Calu3 (cell line): ENCODE results near the gene NETO1. TPM values are rescaled to one million over a fixed set of nuclear protein-coding genes. Genes with fewer than 3 reads are reported as not detected.

Source experiments
- BruUV-seq: library from RNA; stranded (reverse); fragments of 400-500 nt; replicated peaks from 2 replicates; lab custom pipeline; 2021; lab: Mats Ljungman, UMichigan
- CTCF ChIA-PET: fragments of 300-600 bp; sonication (Branson Sonifier 250); formaldehyde crosslinking; loops from one replicate; lab custom pipeline; 2022; ENCODE audit warnings: antibody characterized with exemption; lab: Charles Lee
- DNase-seq: peaks from one replicate; pipeline ENCODE4 v3.0.0; 2022
- H3K27ac Mint-ChIP-seq: one replicate; pipeline ENCODE4 v1.8.0; 2022; ENCODE audit warnings: mixed read lengths; ENCODE audit not compliant: unreplicated experiment
- H3K27me3 Mint-ChIP-seq: one replicate; pipeline ENCODE4 v1.8.0; 2022; ENCODE audit warnings: mixed read lengths; ENCODE audit not compliant: unreplicated experiment
- H3K36me3 Mint-ChIP-seq: one replicate; pipeline ENCODE4 v1.8.0; 2022; ENCODE audit warnings: mild to moderate bottlenecking, moderate library complexity, mixed read lengths; ENCODE audit not compliant: insufficient read depth, unreplicated experiment
- H3K4me1 Mint-ChIP-seq: one replicate; pipeline ENCODE4 v1.8.0; 2022; ENCODE audit warnings: mild to moderate bottlenecking, low read depth, mixed read lengths; ENCODE audit not compliant: unreplicated experiment
- H3K4me3 Mint-ChIP-seq: one replicate; pipeline ENCODE4 v1.8.0; 2022; ENCODE audit warnings: mild to moderate bottlenecking, low read depth, moderate library complexity, mixed read lengths; ENCODE audit not compliant: unreplicated experiment
- H3K9me3 Mint-ChIP-seq: one replicate; pipeline ENCODE4 v1.8.0; 2022; ENCODE audit warnings: low read depth, mixed read lengths; ENCODE audit not compliant: unreplicated experiment
- intact Hi-C: fragments of 100-400 bp; cut with micrococcal nuclease; formaldehyde crosslinking; loops from one replicate; pipeline ENCODE4 v1.10.0; 2022; ENCODE audit not compliant: unreplicated experiment
- total RNA-seq: library from RNA; stranded (reverse); gene quantifications from 2 replicates; pipeline ENCODE4 v1.2.3, GENCODE V29; 2022
- TF ChIP-seq, protein P1 (sequence below): fragments of 200-600 bp; IDR thresholded peaks from one replicate; pipeline ENCODE4 v1.8.0; 2022; ENCODE audit warnings: antibody characterized with exemption; ENCODE audit not compliant: unreplicated experiment

NETO1 gene
- total RNA-seq, 1 experiment from 2014 or later = not detected

DNA sequence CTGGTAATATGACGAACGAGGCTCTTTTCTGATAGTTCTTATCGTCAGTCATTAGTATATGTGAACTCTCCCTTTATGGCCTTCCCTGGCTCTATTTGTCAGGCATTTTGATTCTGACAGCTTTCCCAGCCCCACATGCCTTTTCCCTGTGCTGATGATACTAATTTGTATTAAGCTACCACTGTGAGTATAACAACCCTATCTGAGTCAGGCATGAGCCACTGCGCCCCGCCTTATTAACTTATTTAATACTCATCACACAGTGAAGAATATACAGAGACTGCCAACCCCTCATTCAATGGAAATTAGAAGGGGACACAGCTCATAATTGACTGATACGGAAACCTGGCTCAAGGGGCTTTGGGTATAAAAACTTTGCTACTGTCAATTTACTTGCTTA lies 140.0 kb downstream of the NETO1 start:
- H3K4me1 Mint-ChIP-seq = peaks cover 14% of the 10 kb centered on the region
- no TSS peak for BruUV-seq
- intact Hi-C loops = no loop called here
- CTCF ChIA-PET = no interaction called here
- TF ChIP-seq, protein P1, sequence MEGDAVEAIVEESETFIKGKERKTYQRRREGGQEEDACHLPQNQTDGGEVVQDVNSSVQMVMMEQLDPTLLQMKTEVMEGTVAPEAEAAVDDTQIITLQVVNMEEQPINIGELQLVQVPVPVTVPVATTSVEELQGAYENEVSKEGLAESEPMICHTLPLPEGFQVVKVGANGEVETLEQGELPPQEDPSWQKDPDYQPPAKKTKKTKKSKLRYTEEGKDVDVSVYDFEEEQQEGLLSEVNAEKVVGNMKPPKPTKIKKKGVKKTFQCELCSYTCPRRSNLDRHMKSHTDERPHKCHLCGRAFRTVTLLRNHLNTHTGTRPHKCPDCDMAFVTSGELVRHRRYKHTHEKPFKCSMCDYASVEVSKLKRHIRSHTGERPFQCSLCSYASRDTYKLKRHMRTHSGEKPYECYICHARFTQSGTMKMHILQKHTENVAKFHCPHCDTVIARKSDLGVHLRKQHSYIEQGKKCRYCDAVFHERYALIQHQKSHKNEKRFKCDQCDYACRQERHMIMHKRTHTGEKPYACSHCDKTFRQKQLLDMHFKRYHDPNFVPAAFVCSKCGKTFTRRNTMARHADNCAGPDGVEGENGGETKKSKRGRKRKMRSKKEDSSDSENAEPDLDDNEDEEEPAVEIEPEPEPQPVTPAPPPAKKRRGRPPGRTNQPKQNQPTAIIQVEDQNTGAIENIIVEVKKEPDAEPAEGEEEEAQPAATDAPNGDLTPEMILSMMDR = no peak
- H3K9me3 Mint-ChIP-seq = peaks cover 7% of the 10 kb centered on the region
- no peak for DNase-seq
- H3K36me3 Mint-ChIP-seq = no peaks in the 10 kb centered on the region
- H3K27ac Mint-ChIP-seq = peak overlapping the region; percentile 53
- H3K27me3 Mint-ChIP-seq = no peaks in the 10 kb centered on the region
- no peak overlapping the region for H3K4me3 Mint-ChIP-seq

DNA sequence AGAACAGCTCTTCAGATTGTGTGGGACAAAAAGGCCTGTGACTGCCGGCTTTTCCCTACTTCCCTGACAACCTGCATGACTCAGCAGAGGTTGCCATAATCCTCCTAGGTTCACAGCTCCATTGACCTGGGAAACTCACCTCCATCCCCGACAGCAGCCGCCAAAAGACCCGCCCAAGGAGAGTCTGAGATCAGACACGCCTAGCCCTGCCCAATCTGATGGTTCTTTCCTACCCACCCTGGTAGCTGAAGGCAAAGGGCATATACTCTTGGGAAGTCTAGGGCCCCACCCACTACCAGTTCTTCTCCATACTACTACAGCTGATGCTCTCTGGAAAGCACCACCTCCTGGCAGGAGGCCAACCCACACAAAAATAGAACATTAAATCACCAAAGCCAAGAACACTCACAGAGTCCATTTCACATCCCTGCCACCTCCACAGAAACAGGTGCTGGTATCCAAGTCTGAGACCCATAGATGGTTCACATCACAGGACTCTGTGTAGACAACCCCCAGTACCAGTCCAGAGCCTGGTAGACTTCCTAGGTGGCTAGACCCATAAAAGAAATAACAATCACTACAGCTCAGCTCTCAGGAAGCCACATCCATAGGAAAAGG lies 140.6 kb downstream of the NETO1 start:
- Mint-ChIP-seq H3K27ac (peak overlapping the region; percentile 53), H3K27me3 (no peaks in the 10 kb centered on the region), H3K4me1 (peaks cover 14% of the 10 kb centered on the region), H3K4me3 (no peak overlapping the region), H3K36me3 (no peaks in the 10 kb centered on the region), H3K9me3 (peaks cover 7% of the 10 kb centered on the region)
- intact Hi-C loops = no loop called here
- CTCF ChIA-PET = no interaction called here
- peak; percentile 12 for DNase-seq
- TF ChIP-seq, protein P1 = no peak
- no TSS peak for BruUV-seq

DNA sequence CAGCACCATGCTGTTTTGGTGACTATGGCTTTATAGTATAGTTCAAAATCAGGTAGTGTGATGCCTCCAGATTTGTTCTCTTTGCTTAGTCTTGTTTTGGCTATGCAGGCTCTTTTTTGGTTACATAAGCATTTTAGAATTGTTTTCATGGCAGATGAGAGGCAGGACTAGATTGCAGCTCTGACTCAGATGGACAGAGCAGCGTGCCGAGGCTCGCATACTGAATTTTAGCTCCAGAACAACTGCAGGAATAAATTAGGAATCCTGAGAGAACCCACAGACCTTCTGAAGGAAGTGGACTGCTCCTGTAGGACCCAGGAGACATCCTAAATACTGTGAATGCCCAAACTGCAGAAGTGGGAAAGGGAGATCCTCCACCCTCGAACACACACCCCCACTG lies 141.6 kb downstream of the NETO1 start:
- CTCF ChIA-PET = no interaction called here
- intact Hi-C loops = no loop called here
- Mint-ChIP-seq H3K27ac (no peak overlapping the region), H3K9me3 (peaks cover 7% of the 10 kb centered on the region), H3K4me3 (no peak overlapping the region), H3K27me3 (no peaks in the 10 kb centered on the region), H3K36me3 (no peaks in the 10 kb centered on the region), H3K4me1 (peaks cover 14% of the 10 kb centered on the region)
- BruUV-seq = no TSS peak
- DNase-seq = no peak
- TF ChIP-seq, protein P1 = no peak

DNA sequence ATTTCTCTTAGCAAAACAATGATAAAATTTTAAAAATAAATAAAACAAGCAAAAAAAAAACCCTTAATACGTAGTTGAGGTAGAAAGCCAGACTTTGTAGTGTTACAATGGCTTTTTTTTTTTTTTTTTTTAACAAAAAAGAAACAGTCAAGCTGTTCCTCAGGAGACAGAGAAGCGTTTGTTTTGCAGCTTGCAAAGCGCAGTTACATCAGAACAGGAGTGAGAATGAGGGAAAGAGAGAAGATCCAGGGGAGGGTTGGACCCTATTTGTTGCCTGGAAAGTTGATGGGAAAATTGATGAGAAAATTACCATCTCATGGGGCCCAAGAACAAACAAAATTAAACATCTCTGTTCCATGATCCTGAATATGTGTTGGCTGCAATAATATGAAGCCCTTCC lies 146.5 kb downstream of the NETO1 start:
- peaks cover under 1% of the 10 kb centered on the region for H3K9me3 Mint-ChIP-seq
- peaks cover under 1% of the 10 kb centered on the region for H3K4me1 Mint-ChIP-seq
- H3K4me3 Mint-ChIP-seq = no peak overlapping the region
- H3K36me3 Mint-ChIP-seq = no peaks in the 10 kb centered on the region
- CTCF ChIA-PET = no interaction called here
- BruUV-seq = no TSS peak
- no peaks in the 10 kb centered on the region for H3K27me3 Mint-ChIP-seq
- intact Hi-C loops = no loop called here
- no peak overlapping the region for H3K27ac Mint-ChIP-seq
- TF ChIP-seq, protein P1 = no peak
- DNase-seq = no peak
